Measurements from ENCODE around the gene PRSS8.
"Not testable (repeated sequence)": the region's sequence is repeated elsewhere in the genome, so short reads cannot be mapped to it uniquely, and the experiment has no call there.

Gene PRSS8

GRCh38 chr16:31143694-31144148 is 8.2 kb upstream of the PRSS8 start:
- no peak for DNase-seq

- no peak for DNase-seq
Measured at GRCh38 chr16:31143011-31143693, 7.6 kb upstream of the PRSS8 start.

- peak; percentile 99 for DNase-seq
Measured at GRCh38 chr16:31142109-31143010, 6.8 kb upstream of the PRSS8 start.

- DNase-seq, result no peak
Measured at GRCh38 chr16:31141489-31142108, 6.1 kb upstream of the PRSS8 start.

GRCh38 chr16:31141071-31141469 is 5.5 kb upstream of the PRSS8 start:
- DNase-seq, result not testable (repeated sequence)

GRCh38 chr16:31138621-31139578 is 3.4 kb upstream of the PRSS8 start:
- DNase-seq, result peak; percentile 59

- DNase-seq, result not testable (repeated sequence)
Measured at GRCh38 chr16:31136822-31137499, 1.4 kb upstream of the PRSS8 start.

GRCh38 chr16:31136287-31136662 is 748 bp upstream of the PRSS8 start:
- no peak for DNase-seq

GRCh38 chr16:31134625-31135534 is 647 bp downstream of the PRSS8 start:
- DNase-seq, result peak; percentile 24

GRCh38 chr16:31134091-31134571 is 1.4 kb downstream of the PRSS8 start:
- peak; percentile 29 for DNase-seq

- DNase-seq, result no peak
Measured at GRCh38 chr16:31133046-31133501, 2.5 kb downstream of the PRSS8 start.

GRCh38 chr16:31132303-31132979 is 3.1 kb downstream of the PRSS8 start:
- no peak for DNase-seq

- no peak for DNase-seq
Measured at GRCh38 chr16:31131841-31132271, 3.7 kb downstream of the PRSS8 start.

- DNase-seq, result no peak
Measured at GRCh38 chr16:31131416-31131815, 4.1 kb downstream of the PRSS8 start.

- DNase-seq, result no peak
Measured at GRCh38 chr16:31130899-31131298, 4.6 kb downstream of the PRSS8 start.

- DNase-seq, result no peak
Measured at GRCh38 chr16:31130336-31130891, 5.1 kb downstream of the PRSS8 start.

GRCh38 chr16:31129568-31130335 is 5.8 kb downstream of the PRSS8 start:
- no peak for DNase-seq

GRCh38 chr16:31128711-31129567 is 6.6 kb downstream of the PRSS8 start:
- no peak for DNase-seq
